Femur (tissue), 1 donor: Measurements from ENCODE around the gene UBP1.
"Not testable (repeated sequence)": the region's sequence is repeated elsewhere in the genome, so short reads cannot be mapped to it uniquely, and the experiment has no call there.

Experiments used
- DNase-seq: peaks from one replicate; pipeline ENCODE4 v3.0.0-alpha.2; 2017

Gene UBP1

DNA sequence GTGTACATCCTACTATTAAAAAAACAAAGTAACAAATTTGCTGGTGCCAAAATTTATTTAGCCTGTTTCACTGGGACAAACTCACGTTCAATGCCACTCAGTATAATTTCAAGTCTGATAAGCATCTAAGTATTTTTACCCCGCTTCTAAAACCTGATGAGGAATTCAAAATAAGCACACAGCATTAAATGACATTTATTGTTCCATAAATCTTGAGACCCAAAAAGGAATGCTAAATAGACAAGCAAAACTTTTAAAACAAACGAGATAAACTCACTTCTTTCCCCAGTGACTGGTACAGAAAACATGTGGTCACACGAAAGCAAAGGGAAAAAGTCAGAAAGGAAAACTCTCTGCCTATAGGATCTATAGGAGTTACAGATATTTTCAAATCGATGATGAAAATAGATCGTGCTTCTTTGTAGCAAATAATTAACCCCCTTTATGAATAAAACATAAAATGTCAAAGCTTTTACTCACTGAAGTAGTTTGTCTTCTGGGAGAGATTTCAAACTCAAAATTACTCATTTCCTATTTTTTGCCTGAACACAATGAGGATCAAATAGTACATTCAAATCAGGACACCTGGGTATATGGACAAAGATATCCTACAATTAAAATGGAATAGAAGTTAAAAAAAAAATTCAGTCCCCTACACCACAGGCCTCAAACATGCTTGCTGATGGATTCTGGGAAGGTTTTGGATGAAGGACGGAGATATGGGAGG is 51.7 kb downstream of the UBP1 start:
- DNase-seq, result no peak

DNA sequence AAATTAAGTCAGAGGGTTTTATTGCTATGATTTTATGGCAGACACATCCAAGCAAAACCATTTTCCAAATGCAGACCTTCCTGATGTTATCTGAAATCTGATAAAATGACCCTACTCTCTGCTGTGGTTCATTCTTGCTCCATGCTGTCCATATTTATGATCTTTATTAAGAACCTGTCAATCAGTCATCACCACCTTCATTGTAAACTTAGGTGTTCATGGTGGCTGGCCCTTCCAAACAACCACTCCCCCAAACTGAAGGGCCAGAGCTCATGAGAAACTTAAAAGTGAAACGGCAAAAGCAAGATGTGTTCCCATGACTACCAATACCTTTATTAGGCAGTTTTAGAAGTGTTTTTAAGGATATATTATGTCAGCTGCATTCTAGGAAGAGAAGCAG is 53.6 kb downstream of the UBP1 start:
- DNase-seq, result no peak

DNA sequence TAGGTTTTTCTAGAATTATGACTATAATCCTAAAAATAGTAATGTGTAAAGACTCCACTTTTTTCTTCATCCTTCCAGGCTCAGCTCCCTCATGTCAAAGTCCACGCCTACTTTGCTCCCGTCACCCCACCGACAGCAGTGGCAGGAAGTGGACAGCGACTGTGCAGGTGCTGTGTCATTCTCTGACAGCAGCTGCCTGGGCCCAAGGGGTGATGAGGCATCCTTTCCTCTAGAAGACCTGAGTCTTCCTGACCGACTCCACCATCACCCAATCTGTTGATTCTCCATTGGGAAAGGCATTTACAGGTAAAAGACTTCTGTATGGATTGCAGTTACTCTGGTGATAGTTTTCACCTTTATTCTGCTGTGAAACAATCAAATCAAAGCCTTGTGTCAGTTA is 54.8 kb downstream of the UBP1 start:
- no peak for DNase-seq

DNA sequence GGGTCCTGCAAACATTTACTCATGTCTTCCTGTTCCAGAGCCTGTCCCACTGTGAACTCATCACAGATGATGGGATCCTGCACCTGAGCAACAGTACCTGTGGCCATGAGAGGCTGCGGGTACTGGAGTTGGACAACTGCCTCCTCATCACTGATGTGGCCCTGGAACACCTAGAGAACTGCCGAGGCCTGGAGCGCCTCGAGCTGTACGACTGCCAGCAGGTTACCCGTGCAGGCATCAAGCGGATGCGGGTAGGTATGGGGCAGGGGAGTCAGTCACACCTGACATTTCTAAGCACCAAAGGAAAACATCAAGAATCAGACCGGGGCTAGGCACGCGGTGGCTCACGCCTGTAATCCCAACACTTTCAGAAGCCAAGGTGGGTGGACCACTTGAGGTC is 56.3 kb downstream of the UBP1 start:
- DNase-seq, result no peak

DNA sequence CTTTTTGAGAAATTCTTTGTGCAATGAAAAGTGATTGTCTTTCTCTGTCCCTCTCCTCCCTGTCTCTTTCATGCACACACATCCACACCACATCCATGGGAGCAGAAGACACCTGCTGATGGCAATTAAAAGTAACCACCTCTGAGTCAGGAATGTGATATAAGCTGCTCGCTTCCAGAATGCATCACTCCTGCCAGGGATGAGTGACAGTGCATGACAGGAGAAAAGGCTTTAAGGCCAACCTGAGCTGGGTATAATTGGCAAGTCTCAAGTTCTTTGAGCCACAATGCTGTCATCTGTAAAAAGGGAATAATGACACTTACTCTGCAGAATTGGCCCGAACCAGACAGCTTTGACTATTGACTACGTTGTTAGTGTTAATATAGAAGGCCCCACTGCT is 59.6 kb downstream of the UBP1 start:
- DNase-seq, result no peak

DNA sequence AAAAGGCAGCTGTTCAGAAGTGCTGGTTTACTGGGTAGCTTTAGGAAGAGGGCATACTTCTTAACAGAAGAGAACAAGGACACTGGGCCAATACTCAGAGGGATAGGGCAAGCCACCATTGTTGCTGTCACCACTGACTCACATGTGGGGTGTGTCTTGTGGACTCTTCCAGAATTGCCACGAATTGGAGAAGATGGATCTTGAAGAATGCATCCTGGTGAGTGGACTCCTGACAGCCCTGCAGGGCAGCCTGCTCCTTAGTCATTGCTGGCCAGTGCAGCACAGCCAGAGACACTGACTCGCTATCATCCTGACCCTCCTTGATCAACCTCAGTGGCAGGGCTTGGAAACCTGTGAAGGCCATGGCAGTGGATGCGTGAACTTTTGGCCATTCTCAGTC is 62.3 kb downstream of the UBP1 start:
- DNase-seq, result no peak

DNA sequence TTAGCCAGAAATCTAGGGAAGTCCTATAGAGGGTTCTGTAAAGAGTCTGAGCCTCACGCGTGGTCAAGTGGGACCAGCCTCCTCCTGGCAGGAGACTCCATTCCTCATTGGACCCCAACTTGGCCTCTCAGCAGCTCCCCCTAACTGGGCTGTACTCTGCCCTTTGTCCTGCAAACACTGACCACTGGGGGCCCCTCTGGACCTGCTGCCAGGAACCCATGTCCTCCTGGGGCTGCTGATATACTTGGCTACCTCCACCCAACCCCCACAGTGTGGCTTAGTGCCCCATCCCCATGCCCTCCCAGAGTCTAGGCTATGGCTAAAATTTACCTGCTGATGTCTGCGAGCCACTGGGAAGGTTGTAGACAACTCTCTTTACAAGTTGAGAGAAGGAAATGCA is 62.7 kb downstream of the UBP1 start:
- no peak for DNase-seq

DNA sequence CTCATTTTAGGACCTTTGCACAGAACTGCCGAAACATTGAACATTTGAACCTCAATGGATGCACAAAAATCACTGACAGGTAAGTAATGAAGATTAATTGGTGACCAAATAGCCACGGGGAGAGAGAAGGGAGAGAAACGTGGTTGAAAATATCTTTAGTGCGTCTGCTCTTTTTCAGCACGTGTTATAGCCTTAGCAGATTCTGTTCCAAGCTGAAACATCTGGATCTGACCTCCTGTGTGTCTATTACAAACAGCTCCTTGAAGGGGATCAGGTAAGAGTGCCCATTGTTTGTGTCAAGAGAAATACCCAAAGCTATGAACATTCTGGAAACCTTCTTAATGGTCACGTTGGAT is 67.1 kb downstream of the UBP1 start:
- no peak for DNase-seq

DNA sequence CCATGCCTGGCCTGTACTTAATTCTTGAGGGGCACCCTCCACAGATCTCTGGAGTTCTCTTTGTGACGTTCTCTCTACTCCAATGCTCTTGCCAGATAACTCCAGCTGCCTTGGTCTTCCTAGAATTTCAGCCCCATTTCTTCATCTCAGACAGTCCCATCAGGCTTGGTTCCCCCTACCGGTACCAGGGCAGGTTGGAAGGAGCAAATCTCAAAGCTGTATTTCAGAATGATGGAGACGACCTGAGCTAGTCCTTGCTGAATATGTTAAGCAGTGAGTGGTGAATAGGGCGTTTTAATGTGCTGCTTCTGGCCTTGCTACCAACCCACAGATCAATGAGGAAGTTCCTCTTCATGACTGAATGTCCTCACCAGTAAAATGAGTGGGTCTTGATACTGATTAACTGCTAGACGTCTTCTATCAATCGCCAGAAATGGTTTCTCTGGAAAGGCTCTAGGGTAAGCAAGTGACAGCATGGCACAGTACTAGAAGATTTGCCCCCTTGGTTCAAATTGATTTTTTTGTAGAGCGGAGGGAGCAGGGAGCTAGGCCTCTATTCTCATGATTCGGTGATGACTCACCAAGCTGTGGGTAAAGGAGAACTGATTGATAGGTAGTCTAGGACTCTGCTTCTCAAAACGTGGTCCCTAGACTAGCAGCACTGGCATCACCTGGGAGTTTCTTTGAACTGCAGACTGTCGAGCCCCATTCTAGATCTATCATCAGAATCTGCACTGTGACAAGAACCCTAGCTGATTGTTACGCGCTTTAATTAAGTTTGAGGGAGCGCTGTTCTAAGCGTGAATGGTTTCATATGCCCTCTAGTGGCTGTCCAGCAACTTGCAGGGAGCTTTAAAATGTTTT is 67.8 kb downstream of the UBP1 start:
- peak; percentile 47 for DNase-seq

DNA sequence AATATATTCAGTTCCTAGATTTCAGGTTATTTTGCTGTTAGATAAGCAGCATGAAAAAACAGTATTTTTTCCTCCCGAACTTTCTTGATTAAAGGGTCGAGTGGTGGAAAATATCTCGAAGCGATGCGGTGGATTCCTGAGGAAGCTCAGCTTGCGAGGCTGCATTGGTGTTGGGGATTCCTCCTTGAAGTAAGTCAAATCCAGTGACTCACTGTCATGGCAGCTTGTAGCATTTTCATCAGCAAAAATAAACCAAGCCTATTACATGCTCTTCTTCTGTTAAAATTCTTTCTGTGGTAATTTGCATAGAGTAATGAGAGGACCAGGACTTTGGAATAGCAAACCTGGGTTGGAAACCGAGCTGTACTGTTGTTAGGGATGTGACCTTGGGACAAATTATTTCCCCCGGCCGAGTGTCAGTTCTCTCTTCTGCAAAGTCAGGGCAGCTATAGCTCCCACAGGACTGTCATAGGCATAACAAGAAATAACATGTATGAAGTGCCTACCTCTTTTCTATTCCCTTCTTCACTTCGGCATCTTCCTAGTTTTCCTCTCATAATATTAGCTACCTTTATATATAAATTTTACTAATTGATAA is 75.6 kb downstream of the UBP1 start:
- DNase-seq, result no peak

DNA sequence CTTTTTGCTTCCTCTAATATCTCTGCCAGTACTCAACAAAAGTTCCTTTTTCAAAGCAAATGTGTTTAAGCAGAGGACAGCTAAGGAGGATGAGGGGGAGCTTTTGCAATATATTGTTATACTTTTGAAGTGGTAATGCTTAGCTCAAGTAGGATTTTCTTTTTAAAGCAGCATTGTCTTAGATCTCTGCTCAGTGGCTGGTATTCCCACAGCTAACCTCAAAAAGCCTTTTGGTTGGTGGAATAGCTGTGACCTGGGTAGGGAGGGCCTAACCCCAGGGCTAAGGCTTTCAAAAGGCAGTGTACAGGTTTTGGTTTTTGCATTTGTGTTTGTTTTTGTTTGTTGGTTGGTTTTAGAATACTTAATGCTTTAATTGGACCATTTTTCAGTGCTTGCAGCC is 76.1 kb downstream of the UBP1 start:
- DNase-seq, result no peak

DNA sequence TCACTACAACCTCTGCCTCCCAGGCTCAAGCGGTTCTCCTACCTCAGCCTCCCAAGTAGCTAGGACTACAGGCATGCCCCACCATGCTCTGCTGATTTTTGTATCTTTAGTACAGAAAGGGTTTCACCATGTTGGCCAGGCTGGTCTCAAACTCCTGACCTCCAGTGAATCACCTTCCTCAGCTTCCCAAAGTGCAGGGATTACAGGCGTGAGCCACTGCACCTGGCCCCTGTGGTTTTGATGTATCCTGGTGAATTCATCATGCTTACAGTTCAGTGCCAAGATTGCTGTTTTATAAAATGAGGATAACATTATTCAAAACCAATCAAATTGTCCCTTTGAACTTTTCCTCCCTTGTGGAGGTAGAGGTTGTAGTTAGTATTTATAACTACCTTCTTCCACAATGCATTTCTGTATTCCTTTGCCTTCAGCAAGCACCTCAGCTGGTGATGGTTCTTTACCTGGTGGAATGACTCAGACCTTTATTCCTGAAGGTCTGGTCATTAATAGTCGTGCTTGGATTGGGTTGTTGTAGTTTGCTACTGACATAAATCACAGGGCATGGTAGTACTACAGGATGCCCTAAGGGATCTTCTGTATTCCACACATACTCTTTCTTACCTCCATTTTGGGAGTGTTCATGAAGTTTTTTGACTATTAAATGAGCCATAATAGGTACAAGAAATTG is 76.9 kb downstream of the UBP1 start:
- no peak for DNase-seq

DNA sequence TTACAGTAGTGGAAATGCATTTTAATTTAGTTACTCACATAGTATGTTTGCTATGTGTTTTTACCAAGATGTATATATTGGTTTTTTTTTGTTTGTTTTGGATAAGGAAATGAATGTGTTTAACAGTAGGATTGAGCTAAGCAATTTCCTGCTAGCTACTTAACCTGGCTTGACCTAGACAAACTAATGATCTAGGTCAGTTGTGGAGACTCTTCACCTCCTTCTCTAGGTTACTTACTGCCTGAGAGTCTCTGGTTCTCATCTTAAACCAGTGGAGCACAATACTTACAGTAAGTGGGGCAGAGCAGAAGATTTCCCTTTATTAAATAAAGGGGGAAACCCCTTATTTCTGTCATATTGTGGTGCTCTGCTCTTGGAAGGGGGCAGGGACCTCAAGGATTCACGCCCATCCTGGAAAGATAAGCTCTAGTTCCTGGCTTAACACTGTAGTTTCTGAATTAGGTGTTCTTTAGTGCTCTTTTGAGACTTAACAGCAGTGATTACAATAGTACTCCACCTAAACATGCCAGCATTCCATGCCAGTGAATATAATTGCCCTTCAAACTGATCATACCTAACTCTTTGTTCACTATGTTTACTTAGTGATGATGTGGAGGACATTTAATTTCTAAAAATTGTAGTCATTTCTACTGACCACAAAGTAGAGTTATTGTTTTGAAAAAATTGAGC is 79.9 kb downstream of the UBP1 start:
- no peak for DNase-seq

DNA sequence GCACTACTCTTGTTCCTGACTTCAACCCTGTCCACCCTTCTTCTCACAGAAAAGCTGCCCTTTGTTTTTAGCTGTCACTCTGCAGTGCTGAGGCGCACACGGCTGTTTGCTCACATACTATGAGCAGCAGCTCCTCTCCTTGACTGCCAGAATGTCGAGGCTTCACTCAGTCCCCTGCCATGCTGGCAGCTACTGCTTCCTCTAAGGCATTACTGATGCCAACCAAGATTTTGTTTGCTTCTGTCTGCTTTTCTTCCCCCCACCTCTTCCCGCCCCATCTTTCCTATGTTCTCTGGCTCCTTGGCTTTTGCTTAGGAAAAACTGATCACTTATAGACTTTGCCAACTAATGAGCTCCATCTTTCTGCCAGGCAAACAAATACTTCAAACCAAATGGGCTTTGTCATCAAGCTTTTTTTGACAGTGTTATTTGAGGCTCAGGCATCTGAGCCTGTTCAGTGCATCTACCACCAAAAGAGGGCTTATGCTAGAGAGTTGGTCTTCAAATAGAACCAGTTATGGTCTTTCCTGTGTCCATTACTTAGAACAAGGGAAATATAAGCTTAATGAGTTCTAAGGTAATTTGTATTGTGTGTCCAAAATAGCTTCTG is 81.9 kb downstream of the UBP1 start:
- DNase-seq, result peak; percentile 36

DNA sequence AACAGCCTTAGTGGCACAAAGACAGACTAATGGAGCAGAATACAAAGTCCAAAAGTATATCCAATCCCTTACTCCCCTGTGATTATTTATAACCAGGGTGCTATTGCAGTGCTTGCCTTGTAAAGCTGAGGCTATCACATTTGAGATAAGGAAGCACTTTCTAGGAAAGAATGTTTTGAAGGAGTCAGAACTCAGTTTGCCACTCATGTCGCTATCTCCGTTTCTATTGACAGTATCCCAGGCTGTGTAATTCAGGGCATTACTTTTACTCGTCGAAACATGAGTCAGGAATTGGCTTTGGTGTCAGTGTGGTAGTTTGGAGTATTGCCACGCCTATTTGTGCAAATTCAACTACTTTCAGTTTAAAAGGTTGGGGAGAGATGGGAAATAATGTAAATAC is 84.6 kb downstream of the UBP1 start:
- DNase-seq, result no peak

DNA sequence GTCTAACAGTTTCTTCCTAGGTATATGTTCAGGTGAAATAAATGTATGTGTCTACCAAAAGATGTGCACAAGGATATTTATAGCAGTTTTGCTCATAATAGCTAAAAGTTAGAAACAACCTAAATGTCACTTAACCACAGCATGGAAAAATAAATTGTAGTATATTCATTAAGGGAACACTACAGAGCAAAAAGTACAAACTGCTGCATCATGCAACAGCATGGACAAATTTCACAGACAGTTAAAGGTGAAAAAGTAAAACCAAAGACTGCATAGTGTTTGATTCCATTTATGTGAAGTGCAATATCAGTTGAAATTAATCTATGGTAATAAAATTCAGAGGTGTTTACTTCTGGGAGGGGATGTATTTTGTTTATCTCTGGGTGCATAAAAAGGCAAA is 100.4 kb downstream of the UBP1 start:
- no peak for DNase-seq

DNA sequence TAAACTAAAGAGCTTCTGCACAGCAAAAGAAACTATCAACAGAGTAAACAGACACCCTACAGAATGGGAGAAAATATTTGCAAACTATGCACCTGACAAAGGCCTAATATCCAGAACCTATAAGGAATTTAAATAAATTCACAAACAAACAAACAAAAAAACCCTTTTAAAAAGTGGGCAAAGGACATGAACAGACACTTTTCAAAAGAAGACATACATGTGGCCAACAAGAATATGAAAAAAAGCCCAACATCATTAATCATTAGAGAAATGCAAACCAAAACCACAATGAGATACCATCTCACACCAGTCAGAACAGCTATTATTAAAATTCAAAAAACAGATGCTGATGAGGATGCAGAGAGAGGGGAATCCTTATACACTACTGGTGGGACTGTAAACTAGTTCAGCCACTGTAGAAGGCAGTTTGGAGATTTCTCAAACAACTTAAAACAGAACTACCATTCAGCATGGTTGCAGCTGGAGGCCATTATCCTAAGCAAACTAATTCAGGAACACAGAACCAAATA is 101.2 kb downstream of the UBP1 start:
- not testable (repeated sequence) for DNase-seq
